GM23248 (cell line): ENCODE data around the gene IL10RB. TPM values are rescaled to one million over a fixed set of nuclear protein-coding genes. Genes with fewer than 3 reads are reported as not detected.

ENCODE experiments used
- DNase-seq: peaks from one replicate; pipeline ENCODE4 v3.0.0-alpha.2; 2015
- H2AFZ ChIP-seq: fragments of 200-600 bp; sonication (generic); 2 replicates; pipeline ENCODE4 v1.6.1; 2016; ENCODE audit warnings: antibody characterized with exemption
- H3F3A ChIP-seq: fragments of 200-600 bp; sonication (generic); 2 replicates; pipeline ENCODE4 v1.6.1; 2016; ENCODE audit warnings: mild to moderate bottlenecking, antibody characterized with exemption, mixed run types; ENCODE audit not compliant: insufficient read depth
- H3K27ac ChIP-seq: fragments of 200-600 bp; sonication (generic); 2 replicates; pipeline ENCODE4 v1.5.1; 2016; ENCODE audit warnings: mild to moderate bottlenecking
- H3K27me3 ChIP-seq: fragments of 200-600 bp; sonication (generic); replicated peaks from 2 replicates; pipeline ENCODE4 v1.6.1; 2016; ENCODE audit warnings: mild to moderate bottlenecking; ENCODE audit not compliant: insufficient read depth
- H3K36me3 ChIP-seq: fragments of 200-600 bp; sonication (generic); 2 replicates; pipeline ENCODE4 v1.6.1; 2016; ENCODE audit warnings: low read depth, mild to moderate bottlenecking
- H3K4me1 ChIP-seq: fragments of 200-600 bp; sonication (generic); 2 replicates; pipeline ENCODE4 v1.6.1; 2016; ENCODE audit warnings: mild to moderate bottlenecking; ENCODE audit not compliant: insufficient read depth
- H3K4me2 ChIP-seq: fragments of 200-600 bp; sonication (generic); one replicate; pipeline ENCODE4 v1.6.1; 2016; ENCODE audit warnings: mild to moderate bottlenecking; ENCODE audit not compliant: unreplicated experiment
- H3K4me3 ChIP-seq: fragments of 200-600 bp; sonication (generic); 2 replicates; pipeline ENCODE4 v1.5.1; 2016; ENCODE audit warnings: mild to moderate bottlenecking
- H3K79me2 ChIP-seq: fragments of 200-600 bp; sonication (generic); 2 replicates; pipeline ENCODE4 v1.6.1; 2016; ENCODE audit warnings: mild to moderate bottlenecking; ENCODE audit not compliant: insufficient read depth
- H3K9ac ChIP-seq: fragments of 200-600 bp; sonication (generic); 2 replicates; pipeline ENCODE4 v1.6.1; 2016; ENCODE audit warnings: mild to moderate bottlenecking
- H3K9me2 ChIP-seq: fragments of 200-600 bp; sonication (generic); 2 replicates; pipeline ENCODE4 v1.6.1; 2016; ENCODE audit warnings: mixed run types, mild to moderate bottlenecking, moderate library complexity; ENCODE audit not compliant: insufficient read depth
- H3K9me3 ChIP-seq: fragments of 200-600 bp; sonication (generic); one replicate; pipeline ENCODE4 v1.6.1; 2017; ENCODE audit warnings: low read depth
- H4K20me1 ChIP-seq: fragments of 200-600 bp; sonication (generic); 2 replicates; pipeline ENCODE4 v1.6.0; 2016; ENCODE audit not compliant: insufficient read depth
- EZH2 ChIP-seq: fragments of 200-600 bp; sonication (generic); IDR thresholded peaks from 2 replicates; pipeline ENCODE4 v1.6.1; 2018; ENCODE audit warnings: antibody characterized with exemption, mild to moderate bottlenecking; ENCODE audit not compliant: insufficient read depth, poor library complexity, severe bottlenecking
- EZH2phosphoT487 ChIP-seq: fragments of 200-600 bp; sonication (generic); IDR thresholded peaks from 2 replicates; pipeline ENCODE4 v1.6.1; 2018; ENCODE audit warnings: antibody characterized with exemption, moderate library complexity, mild to moderate bottlenecking, low read depth; ENCODE audit not compliant: insufficient read depth
- WGBS, 2 experiments: methylation state at CpG; one replicate each; pipeline ENCODE4 v1.1.6; 2015 to 2017; ENCODE audit warnings: low lambda C conversion rate in 2 of 2, low coverage in 1 of 2; ENCODE audit errors: missing lambda C conversion rate in 2 of 2; 5-methylcytosine and 5-hydroxymethylcytosine counted together
- in situ Hi-C: fragments of 300-500 bp; cut with MboI; formaldehyde crosslinking; loops from 2 replicates; pipeline ENCODE4 v1.15.0; 2020
- polyA plus RNA-seq: library from polyadenylated mRNA; unstranded; fragments of >200 nt; fragmentation: Nextera tagmentation; extraction: Ambion mirVana; gene quantifications from 2 replicates; pipeline ENCODE4 v1.2.1, GENCODE V29; 2016
- total RNA-seq: library from RNA; depleted of rRNA; stranded (reverse); fragments of >200 nt; shearing (Covaris generic); gene quantifications from 2 replicates; pipeline ENCODE4 v1.2.3, GENCODE V29; 2014

IL10RB gene
- total and polyA plus RNA-seq, 2 experiments from 2014 or later: 49.3 to 52.4 TPM

DNA sequence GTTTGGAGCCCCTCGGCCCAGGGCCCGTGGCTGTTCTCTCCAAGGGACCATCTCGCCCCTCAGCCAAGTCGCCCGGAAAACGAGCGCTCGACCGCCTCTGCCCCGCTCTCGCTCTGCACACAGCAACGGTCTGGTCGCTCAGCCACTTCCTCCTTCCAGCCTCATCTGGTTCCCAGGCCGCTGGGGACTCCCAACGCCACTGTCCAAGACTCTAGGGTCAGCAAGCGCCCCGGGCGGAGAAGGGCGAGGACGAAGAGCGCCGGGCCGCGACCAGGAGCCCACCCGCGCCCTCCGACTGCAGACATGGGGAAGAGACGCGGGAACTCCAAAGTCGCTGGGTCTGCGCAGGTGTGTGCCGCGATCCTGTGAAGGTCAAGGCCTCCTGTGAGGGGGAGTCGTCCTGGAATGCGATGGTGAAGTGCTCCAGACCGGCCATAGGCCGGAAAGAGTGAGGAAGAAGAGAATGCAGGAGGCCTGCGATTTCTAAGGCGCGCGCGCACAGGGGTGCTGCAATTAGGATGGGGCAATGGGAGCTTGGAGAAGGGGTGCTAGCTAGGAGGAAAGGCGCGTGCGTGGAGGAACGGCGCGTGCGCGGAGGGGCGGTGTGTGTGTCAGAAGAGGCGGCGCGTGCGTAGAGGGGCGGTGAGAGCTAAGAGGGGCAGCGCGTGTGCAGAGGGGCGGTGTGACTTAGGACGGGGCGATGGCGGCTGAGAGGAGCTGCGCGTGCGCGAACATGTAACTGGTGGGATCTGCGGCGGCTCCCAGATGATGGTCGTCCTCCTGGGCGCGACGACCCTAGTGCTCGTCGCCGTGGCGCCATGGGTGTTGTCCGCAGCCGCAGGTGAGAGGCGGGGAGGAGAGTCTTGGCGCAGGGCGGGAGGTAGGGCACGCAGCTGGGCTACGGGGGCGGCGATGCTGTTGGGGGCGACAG is 58.4 kb downstream of the IL10RB start, which contains the start of gene IFNAR1:
TSS of gene IFNAR1 (plus strand) at position 680 of the 931 bp plus-strand sequence. CDS start at position 766, 86 bp downstream.
- peak within 1 kb of the TSS; percentile 97 for H3K4me3 ChIP-seq
- H3K36me3 ChIP-seq: no peaks in the 10 kb centered on the region
- DNase-seq: peak; percentile 100
- H3K9me2 ChIP-seq: no peaks in the 10 kb centered on the region
- no peaks in the 10 kb centered on the region for H3F3A ChIP-seq
- peak within 1 kb of the TSS; percentile 94 for H3K4me2 ChIP-seq
- H3K27ac ChIP-seq: peak within 1 kb of the TSS; percentile 91
- H3K4me1 ChIP-seq: peaks cover 11% of the 10 kb centered on the region
- no peaks in the 10 kb centered on the region for H3K9me3 ChIP-seq
- in situ Hi-C loops: no loop called here
- WGBS, 2 experiments: 1 to 2% methylated on average over 75 to 86 of the region's 86 CpGs
- H4K20me1 ChIP-seq: no peaks in the 10 kb centered on the region
- H3K9ac ChIP-seq: peak within 1 kb of the TSS; percentile 95
- peaks cover 42% of the 10 kb centered on the region for H3K79me2 ChIP-seq
- TF ChIP-seq EZH2phosphoT487 (no peak), EZH2 (no peak)
- H3K27me3 ChIP-seq: no peaks in the 10 kb centered on the region
- peak within 1 kb of the TSS; percentile 100 for H2AFZ ChIP-seq

DNA sequence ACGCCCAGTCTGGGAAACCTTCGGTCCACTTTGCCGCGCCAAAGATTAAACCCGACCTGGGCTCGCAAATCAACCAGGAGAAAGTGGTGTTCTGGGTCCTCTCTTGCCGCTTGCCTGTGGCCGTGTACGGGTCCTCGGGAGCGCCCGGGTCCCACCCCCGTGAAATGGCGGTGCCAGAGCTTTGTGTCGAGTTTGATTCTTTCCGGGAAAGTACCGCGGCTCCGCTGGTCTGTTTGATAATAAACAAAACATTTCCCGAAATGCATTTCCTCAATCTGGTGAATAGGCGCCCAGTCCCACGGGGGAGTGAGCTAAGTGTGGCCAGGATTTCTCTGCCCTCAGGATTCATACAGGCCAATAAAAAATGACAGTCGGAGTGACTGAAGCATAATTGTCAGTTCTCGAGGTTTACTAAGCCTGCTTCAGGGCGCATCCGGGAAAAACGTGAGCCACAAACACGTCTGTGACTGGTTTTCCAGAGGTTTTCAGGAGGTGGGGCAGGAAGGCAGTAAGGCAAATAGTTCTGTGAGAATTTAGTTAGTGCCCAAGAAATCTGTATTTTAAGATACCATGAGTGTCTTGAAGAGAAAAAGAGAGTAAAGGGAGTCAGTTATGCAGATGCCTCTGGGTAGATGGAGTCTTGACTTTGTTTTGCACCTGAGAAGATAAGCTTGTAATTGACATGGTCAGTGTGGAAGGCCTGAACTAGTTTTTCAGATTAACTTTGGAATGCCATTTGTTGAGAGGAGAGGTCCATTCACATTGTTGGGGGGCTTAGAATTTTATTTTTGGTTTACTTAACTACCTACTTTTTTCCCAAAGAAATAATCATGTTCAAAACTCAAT is 59.3 kb downstream of the IL10RB start:
- H4K20me1 ChIP-seq: no peaks in the 10 kb centered on the region
- DNase-seq: peak; percentile 90
- H3K79me2 ChIP-seq: peaks cover 51% of the 10 kb centered on the region
- peak overlapping the region; percentile 92 for H2AFZ ChIP-seq
- WGBS, 2 experiments: 0% methylated on average over 25 to 28 of the region's 28 CpGs
- in situ Hi-C loops: no loop called here
- H3K9ac ChIP-seq: peak overlapping the region; percentile 95
- H3K36me3 ChIP-seq: no peaks in the 10 kb centered on the region
- H3K4me2 ChIP-seq: peak overlapping the region; percentile 87
- TF ChIP-seq EZH2 (no peak), EZH2phosphoT487 (no peak)
- H3K4me3 ChIP-seq: peak overlapping the region; percentile 97
- peak overlapping the region; percentile 91 for H3K27ac ChIP-seq
- H3K9me3 ChIP-seq: no peaks in the 10 kb centered on the region
- no peaks in the 10 kb centered on the region for H3K9me2 ChIP-seq
- no peaks in the 10 kb centered on the region for H3F3A ChIP-seq
- peaks cover 11% of the 10 kb centered on the region for H3K4me1 ChIP-seq
- no peaks in the 10 kb centered on the region for H3K27me3 ChIP-seq

DNA sequence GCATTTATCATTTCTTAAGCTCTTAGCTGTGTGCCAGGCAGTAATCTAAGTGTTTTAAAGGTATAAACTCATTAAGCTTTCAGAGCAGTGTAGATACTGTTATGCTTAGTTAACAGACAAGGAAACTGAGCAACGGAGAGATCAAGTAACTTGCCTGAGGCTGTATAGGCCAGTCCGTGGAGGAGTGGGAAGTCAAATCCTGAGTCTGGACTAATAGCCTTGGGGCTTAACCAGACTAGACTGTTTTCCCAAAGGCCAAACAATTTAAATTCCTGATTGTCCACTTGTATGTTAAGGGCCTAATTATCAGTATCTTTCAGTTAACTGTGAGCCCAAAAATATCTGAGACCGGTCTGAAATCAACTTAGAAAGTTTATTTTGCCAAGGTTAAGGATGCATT is 61.2 kb downstream of the IL10RB start:
- DNase-seq: no peak
- Histone ChIP-seq H3K79me2 (peaks cover 70% of the 10 kb centered on the region), H3K9me2 (no peaks in the 10 kb centered on the region), H2AFZ (no peak overlapping the region), H3K4me3 (no peak overlapping the region), H3K9me3 (no peaks in the 10 kb centered on the region), H3K4me1 (peaks cover 11% of the 10 kb centered on the region), H3K27ac (no peak overlapping the region), H3K4me2 (no peak overlapping the region), H4K20me1 (no peaks in the 10 kb centered on the region), H3F3A (no peaks in the 10 kb centered on the region), H3K36me3 (no peaks in the 10 kb centered on the region), H3K27me3 (no peaks in the 10 kb centered on the region), H3K9ac (no peak overlapping the region)
- TF ChIP-seq EZH2phosphoT487 (no peak), EZH2 (no peak)
- in situ Hi-C loops: no loop called here
- 95 to 97% methylated on average over 3 of the region's 3 CpGs for WGBS, 2 experiments

DNA sequence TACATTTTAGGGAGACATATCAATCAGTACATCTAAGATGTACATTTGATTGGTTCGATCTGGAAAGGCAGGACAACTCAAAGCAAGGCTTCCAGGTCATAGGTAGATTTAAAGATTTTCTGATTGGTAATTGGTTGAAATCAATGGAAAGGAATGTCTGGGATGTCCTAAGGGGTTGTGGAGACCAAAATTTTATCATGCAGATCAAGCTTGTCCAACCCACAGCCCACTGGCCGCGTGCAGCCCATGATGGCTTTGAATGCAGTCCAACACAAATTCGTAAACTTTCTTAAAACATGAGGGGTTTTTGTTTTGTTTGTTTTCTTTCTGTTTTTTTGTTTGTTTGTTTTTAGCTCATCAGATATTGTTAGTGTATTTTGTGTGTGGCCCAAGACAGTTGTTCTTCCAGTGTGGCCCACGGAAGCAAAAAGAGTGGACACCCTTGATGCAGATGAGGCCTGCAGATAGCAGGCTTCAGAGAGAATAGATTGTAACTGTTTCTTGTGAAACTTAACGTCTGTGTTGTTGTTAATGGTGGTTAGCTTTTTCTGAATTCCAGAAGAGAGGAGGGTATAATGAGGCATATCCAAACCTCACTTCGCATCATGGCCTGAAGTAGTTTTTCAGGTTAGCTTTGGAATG is 61.7 kb downstream of the IL10RB start:
- Histone ChIP-seq H2AFZ (no peak overlapping the region), H3F3A (no peaks in the 10 kb centered on the region), H3K27me3 (no peaks in the 10 kb centered on the region), H3K4me1 (peaks cover 11% of the 10 kb centered on the region), H4K20me1 (no peaks in the 10 kb centered on the region), H3K27ac (no peak overlapping the region), H3K9ac (no peak overlapping the region), H3K79me2 (peaks cover 75% of the 10 kb centered on the region), H3K36me3 (peaks cover 2% of the 10 kb centered on the region; the same call in 1 of the 2 replicates), H3K4me2 (no peak overlapping the region), H3K9me3 (no peaks in the 10 kb centered on the region), H3K9me2 (no peaks in the 10 kb centered on the region), H3K4me3 (no peak overlapping the region)
- TF ChIP-seq EZH2phosphoT487 (no peak), EZH2 (no peak)
- no peak for DNase-seq
- in situ Hi-C loops: no loop called here
- 98 to 99% methylated on average over 7 of the region's 7 CpGs for WGBS, 2 experiments
